AG20443 (cell line): ENCODE data around the gene LSM5.
A peak's percentile ranks its signal among the peaks of the same experiment; 100 is the strongest.
"Not testable (repeated sequence)": the region's sequence is repeated elsewhere in the genome, so short reads cannot be mapped to it uniquely, and the experiment has no call there.

Experiments used
- DNase-seq: peaks from one replicate; pipeline ENCODE4 v3.0.0; 2012; ENCODE audit warnings: low spot score, mixed read lengths

The LSM5 gene

GRCh38 chr7:32502728-32503127 lies 12.5 kb upstream of the LSM5 start:
- DNase-seq, result no peak

GRCh38 chr7:32501522-32501921 lies 11.3 kb upstream of the LSM5 start:
- peak; percentile 31 for DNase-seq

DNA sequence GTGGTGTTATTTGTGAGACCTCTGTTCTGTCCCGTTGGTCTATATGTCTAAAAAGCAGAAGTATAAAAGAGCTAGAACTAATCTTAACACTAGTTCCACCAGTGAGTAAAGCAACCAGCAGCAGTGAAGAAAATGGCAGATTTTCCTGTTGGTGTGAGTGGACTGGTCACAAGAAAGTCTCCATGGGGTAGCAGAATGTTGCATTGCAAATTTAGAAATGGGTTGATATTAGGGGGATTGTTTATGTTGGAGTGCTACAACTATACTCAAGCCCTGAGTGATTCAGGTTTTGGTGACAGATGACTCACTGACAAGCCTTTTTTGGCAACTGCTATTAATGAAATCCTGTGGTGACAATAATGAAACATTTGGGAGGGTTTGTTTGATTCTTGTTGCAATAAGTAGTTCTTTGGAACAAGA lies 10.8 kb upstream of the LSM5 start:
- peak; percentile 41 for DNase-seq

GRCh38 chr7:32500216-32500615 lies 10.0 kb upstream of the LSM5 start:
- not testable (repeated sequence) for DNase-seq

- DNase-seq, result not testable (repeated sequence)
These were observed 9.6 kb upstream of the LSM5 start for GRCh38 chr7:32499755-32500154.

- no peak for DNase-seq
These were observed 6.1 kb upstream of the LSM5 start for GRCh38 chr7:32496052-32496813.

DNA sequence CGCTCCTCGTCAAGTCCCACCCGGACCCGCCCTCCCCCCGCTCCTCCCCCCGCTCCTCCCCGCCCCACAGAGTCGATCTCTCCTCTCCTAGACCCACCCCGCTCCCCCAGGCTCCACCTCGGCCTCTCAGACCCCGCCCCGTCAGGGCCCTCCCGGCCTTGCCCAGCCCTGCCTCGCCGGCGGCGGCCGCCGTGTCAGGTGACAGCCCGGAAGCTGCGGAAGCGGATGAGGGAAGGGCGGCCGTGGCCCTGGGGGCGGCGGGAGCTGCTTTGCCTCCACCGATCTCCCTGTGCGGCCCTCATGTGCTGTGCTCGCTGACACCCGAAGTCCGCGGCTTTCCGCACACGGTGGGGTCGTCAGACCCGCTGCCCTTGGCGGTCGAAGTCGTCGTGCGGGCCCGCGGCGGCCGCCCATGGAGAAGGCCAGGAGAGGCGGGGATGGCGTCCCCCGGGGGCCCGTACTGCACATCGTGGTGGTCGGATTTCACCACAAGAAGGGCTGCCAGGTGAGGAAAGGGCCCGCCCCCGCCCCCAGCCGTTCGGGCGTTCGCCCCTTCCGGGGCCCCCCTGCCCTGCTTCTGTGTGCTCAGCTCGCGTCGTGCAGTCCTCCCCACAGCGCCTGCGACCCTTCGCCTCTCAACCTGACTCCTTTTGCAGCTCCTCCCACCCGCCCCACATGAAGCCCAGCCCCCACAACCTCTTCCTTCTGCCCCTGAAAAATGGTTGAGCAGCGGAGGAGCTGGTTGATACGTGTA lies 5.3 kb upstream of the LSM5 start, which contains the start of gene AVL9:
AVL9 (plus strand) TSS at position 192 of the 754 bp plus-strand sequence; CDS start at position 413, 221 bp downstream.
- DNase-seq, result peak; percentile 99

DNA sequence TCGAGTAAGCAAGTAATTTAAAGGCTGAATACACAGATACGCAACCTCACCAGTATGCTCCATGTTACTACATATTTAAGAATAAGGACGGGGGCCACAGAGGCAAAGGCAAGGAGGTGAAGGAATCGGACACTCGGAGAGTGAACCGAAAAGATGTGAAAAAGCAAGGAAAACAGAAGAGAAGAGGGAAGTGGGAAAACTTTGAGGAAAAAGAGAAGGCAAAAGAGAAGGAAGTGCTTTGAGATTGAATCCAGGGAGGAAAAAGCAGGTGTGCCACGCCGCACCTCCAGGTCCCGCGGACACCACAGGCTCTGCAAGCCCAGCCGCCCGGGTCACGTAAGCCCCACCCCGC lies 4.7 kb upstream of the LSM5 start:
- DNase-seq, result no peak

DNA sequence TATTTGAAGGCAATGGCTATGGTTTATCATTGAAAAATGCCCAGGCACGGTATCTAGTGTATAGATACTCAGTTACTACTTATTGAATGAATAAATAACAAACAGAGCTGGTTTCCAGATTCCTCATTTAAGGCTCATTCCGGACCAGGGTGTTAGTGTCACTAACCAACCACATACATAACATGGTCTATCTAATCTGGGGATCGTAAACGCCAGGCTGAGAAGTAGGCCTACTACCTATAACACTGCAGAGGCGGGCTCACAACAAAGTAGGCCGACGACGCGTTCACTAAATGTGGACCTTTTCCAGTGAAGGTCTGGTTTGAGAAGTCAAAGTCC lies 423 bp downstream of the LSM5 start:
- no peak for DNase-seq

DNA sequence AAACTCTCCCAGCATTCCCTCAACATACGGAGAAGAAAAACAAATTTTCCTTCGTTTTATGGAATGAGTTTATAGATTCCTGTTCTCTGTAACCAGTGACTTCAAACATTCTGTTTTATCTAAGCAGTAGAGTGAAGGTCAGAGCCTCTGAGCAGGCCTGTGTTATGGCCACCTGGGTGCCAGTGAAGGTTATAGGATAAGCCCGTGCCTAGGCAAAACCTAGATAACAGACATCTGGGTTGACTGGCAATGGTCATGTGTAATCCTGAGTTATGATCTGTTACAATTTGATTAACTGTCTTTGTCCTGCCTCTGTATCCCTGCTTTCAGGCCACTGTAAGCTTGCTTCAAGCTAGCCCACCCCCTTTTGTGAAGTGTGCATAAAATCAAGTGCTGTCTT lies 8.3 kb downstream of the LSM5 start:
- no peak for DNase-seq

DNA sequence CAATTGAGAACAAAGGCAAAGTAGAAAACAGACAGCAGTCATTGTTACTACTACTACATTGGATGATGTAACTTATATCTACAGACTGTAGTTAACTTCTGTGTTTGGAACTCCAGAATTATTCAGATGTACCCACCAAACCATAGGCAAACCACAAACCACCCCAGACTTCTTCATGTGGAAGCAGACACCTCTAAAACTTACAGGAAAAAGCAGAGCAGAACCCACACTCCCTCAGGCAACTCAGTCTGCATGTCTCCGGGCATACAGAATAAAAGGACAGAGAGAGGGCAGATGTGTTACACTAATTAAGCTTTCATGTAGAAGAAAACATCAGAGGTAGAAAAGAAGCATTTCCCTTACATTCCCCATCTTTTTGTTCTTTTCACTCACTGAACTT lies 9.0 kb downstream of the LSM5 start:
- no peak for DNase-seq

- peak; percentile 71 for DNase-seq
These were observed 10.5 kb downstream of the LSM5 start for GRCh38 chr7:32479574-32480200.

DNA sequence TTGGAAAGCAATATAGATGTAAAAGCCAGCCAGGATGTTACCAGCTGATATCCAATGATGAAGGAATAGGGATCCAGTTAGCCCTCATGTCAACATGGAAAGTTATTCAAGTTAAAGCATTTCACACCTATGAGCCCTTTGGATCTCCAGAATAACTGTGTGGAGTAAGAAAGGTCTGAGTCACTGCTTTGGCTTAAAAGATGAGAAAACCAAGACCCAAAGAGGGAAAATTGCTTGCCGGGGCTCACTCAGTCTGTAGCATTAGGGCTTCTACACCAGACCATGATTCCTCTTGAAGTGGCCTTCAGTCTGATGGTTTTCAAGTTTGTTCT lies 12.6 kb downstream of the LSM5 start:
- no peak for DNase-seq

DNA sequence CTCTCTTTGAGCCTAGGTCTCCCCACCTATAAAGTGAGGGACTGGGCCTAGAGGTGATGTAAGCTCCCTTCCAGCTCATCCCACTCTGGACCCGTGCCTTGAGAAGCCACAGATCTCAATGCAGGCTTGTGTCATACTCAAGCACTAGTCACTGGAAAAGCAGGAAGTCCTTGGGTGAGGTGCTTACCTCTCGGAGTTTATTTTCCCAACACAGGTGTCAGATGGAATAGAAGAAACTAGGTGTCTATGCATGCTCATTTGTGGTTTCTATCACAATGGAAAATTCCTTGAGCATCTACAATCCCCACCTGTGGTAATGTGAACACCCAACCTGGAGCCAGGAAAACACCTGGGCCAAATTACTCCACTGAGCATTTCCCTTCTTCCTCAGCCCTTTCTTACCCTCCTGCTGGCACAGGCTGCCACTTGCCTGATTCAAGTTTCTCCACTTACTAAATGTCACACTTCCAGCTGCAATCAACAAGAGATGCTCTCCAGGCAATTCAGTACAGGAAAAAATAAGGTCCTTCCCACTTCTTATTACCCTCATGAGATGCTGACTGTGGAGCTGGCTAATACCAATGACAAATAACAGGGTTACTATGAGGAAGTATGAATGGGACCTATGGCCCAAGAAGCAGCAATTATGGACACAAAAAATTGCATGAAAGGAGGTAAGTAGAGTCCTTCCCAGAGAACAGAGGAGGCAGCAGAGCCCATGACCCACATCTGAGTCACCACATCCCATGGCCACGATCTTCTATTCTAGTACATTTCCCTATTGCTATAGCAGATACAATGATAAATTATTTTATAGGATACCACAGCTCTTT lies 13.1 kb downstream of the LSM5 start:
- no peak for DNase-seq

DNA sequence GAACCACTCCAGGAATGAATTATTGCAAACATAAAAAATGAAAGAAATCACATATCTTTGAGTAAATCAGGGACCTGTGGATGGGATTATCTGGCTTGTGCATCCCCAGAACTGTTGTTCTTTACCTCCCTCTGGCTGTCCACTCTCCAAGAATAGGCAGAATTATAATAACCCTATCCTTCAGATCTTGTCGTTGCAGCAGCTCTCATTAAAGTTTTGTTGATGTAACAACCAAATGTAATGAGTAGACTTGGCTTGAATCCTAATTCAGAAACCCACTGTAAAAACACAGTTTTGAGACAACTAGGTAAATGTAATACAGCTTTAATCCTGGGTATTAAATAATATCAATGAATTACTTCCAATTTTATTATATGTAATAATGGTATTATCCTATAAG lies 16.2 kb downstream of the LSM5 start:
- no peak for DNase-seq

GRCh38 chr7:32472015-32472414 lies 18.2 kb downstream of the LSM5 start:
- no peak for DNase-seq

DNA sequence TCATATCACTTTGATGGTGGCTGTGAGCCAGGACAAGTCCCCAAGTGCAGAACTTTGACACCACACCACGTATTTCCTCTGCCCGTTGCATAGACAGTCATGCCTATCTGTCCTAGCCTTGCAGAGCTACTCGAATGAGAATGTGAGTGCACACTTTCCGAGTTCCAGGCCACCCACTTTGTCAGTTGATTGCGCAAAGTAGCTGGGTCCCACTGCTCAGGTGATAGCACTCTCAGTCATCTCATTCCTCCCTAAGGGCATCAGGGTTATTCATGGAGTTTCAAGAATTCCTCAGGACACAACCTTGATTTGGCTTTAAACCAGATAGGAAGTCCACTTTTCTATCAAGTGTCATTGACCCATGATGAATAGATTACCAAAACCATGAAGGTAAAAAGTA lies 19.3 kb downstream of the LSM5 start:
- DNase-seq, result no peak

- DNase-seq, result not testable (repeated sequence)
These were observed 20.2 kb downstream of the LSM5 start for GRCh38 chr7:32470004-32470403.

DNA sequence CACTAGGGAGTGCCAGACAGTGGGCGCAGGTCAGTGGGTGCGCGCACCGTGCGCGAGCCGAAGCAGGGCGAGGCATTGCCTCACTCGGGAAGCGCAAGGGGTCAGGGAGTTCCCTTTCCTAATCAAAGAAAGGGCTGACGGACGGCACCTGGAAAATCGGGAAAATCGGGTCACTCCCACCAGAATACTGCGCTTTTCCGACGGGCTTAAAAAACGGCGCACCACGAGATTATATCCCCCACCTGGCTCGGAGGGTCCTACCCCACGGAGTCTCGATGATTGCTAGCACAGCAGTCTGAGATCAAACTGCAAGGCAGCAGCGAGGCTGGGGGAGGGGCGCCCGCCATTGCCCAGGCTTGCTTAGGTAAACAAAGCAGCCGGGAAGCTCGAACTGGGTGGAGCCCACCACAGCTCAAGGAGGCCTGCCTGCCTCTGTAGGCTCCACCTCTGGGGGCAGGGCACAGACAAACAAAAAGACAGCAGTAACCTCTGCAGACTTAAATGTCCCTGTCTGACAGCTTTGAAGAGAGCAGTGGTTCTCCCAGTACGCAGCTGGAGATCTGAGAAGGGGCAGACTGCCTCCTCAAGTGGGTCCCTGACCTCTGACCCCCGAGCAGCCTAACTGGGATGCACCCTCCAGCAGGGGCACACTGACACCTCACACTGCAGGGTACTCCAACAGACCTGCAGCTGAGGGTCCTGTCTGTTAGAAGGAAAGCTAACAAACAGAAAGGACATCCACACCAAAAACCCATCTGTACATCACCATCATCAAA lies 25.4 kb downstream of the LSM5 start:
- not testable (repeated sequence) for DNase-seq

DNA sequence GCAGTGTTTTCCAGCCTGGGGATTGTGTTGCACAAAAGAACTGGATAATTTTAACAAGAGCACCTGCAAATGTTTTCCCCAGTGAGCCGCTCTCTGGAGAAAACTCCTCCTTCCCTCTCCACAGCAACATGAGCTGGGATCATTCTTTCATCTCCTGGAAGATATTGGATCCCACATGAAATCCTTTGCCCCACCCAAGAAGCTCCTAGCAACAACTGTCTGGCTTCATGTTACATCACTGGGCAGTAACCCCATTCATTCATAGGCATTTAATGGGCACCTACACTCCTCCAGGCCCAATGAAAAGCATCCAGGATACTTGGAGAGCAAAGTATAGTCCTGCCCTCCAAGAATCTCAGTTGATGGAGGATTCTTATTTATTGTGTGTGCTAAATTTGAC lies 27.2 kb downstream of the LSM5 start:
- DNase-seq, result no peak

DNA sequence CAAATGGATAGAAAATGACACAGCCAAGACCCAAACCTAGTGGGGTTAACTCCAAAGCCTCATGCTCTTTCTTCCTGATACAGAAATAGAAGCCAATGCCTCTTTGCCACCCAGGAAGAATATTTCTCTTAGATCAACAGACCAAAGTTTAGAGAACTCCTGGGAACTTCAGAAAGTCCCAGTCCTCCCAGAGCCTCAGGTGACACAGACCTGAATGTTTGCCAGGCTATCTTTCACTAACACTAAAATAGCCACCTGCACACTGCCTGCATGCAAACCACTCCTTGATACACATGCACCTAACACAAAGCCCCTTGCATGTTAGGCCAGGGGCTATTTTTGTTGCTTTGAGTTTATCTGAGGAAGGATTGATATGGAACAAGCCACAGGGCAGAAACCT lies 27.7 kb downstream of the LSM5 start:
- DNase-seq, result no peak

GRCh38 chr7:32461484-32461883 lies 28.7 kb downstream of the LSM5 start:
- DNase-seq, result no peak
